Mammary epithelial cell (primary cell): ENCODE data around the gene RPTOR.

Experiments used
- EZH2 ChIP-seq: IDR thresholded peaks from 2 replicates; pipeline ENCODE4 v1.6.1; 2012; ENCODE audit warnings: low read length, inconsistent platforms, borderline replicate concordance
- TF ChIP-seq, protein P1 (sequence below), 2 donors: IDR thresholded peaks in 1 of 2; conservative IDR thresholded peaks in 1 of 2; 2 replicates each; pipeline ENCODE4 v1.5.1; 2011 to 2012; ENCODE audit warnings: inconsistent platforms in 2 of 2, low read length in 2 of 2, mild to moderate bottlenecking in 2 of 2, control low read depth in 1 of 2, low read depth in 1 of 2; ENCODE audit not compliant: insufficient read depth in 1 of 2; ENCODE audit errors: extremely low read depth in 1 of 2

DNA sequence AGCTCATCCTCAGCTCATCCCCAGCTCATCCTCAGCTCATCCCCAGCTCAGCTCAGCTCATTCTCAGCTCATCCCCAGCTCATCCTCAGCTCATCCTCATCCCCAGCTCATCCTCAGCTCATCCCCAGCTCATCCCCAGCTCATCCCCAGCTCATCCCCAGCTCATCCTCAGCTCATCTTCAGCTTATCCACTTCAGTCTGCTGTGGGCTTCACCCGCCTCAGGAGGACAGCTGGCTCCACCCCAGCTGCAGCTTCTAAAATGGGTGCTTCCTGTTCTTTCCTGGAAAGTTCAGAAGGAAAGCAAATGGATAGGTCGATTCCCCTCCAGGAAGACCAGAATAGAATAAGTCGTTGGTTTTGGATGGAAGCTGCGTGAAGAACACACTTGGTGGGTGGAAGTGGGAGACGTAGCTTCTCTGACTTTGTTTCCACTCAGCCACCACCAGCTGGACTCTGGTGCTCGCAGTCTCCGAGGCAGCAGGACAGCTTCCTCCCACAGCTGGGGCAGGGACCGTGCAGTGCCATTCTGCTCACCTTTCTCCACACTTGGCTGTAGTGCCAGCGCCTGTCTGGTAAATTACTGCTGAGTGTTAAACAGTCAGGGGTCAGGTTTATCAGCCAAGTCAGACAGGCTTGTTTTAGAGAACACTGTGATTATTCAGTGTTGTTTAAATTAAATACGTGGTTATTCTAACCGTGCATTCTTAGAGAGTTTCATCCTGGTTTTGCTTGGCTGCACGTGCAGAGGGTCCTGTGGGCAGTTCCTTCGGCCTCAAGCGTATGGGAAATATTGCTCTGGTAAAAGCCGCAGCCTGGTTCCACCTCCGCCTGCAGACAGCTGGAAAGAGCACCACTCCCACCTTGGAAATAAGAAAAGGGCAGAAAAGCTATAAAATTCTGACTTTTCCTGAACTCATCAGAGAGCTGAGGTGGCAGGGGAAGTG lies 386.0 kb downstream of the RPTOR start:
- TF ChIP-seq, protein P1, sequence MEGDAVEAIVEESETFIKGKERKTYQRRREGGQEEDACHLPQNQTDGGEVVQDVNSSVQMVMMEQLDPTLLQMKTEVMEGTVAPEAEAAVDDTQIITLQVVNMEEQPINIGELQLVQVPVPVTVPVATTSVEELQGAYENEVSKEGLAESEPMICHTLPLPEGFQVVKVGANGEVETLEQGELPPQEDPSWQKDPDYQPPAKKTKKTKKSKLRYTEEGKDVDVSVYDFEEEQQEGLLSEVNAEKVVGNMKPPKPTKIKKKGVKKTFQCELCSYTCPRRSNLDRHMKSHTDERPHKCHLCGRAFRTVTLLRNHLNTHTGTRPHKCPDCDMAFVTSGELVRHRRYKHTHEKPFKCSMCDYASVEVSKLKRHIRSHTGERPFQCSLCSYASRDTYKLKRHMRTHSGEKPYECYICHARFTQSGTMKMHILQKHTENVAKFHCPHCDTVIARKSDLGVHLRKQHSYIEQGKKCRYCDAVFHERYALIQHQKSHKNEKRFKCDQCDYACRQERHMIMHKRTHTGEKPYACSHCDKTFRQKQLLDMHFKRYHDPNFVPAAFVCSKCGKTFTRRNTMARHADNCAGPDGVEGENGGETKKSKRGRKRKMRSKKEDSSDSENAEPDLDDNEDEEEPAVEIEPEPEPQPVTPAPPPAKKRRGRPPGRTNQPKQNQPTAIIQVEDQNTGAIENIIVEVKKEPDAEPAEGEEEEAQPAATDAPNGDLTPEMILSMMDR (conservative IDR thresholded peaks at IDR 0.05 in 1 of 2, IDR thresholded peaks at IDR 0.05 in 1 of 2; ENCODE audit: extremely low read depth in 1 of 2, insufficient read depth in 1 of 2, low read depth in 1 of 2, low read length in 2 of 2), result no peak
- no peak for TF ChIP-seq EZH2
